Ishikawa (cell line): ENCODE data around the gene ROS1.

ENCODE experiments used
- CEBPB ChIP-seq: IDR thresholded peaks from 2 replicates; pipeline ENCODE4 v1.6.1; 2012
- CREB1 ChIP-seq: IDR thresholded peaks from 2 replicates; pipeline ENCODE4 v1.6.1; 2012; ENCODE audit warnings: low read depth
- EGR1 ChIP-seq: IDR thresholded peaks from 2 replicates; pipeline ENCODE4 v1.6.1; 2012
- EP300 ChIP-seq: IDR thresholded peaks from 2 replicates; pipeline ENCODE4 v1.6.1; 2012; ENCODE audit warnings: borderline replicate concordance
- FOXM1 ChIP-seq: IDR thresholded peaks from 2 replicates; pipeline ENCODE4 v1.6.1; 2012; ENCODE audit warnings: low read depth, borderline replicate concordance
- MAX ChIP-seq: IDR thresholded peaks from 2 replicates; pipeline ENCODE4 v1.6.1; 2012
- NFIC ChIP-seq: IDR thresholded peaks from 2 replicates; pipeline ENCODE4 v1.6.1; 2012
- RAD21 ChIP-seq: IDR thresholded peaks from 2 replicates; pipeline ENCODE4 v1.6.1; 2012; ENCODE audit warnings: low read depth
- TAF1 ChIP-seq: IDR thresholded peaks from 2 replicates; pipeline ENCODE4 v1.6.1; 2012; ENCODE audit warnings: low read depth, mild to moderate bottlenecking
- TCF12 ChIP-seq: IDR thresholded peaks from 2 replicates; pipeline ENCODE4 v1.6.1; 2012; ENCODE audit warnings: low read depth
- TEAD4 ChIP-seq: IDR thresholded peaks from 2 replicates; pipeline ENCODE4 v1.6.1; 2012
- USF1 ChIP-seq: IDR thresholded peaks from 2 replicates; pipeline ENCODE4 v1.6.1; 2012
- YY1 ChIP-seq: IDR thresholded peaks from 2 replicates; pipeline ENCODE4 v1.6.1; 2012; ENCODE audit warnings: low read depth
- ZBTB7A ChIP-seq: IDR thresholded peaks from 2 replicates; pipeline ENCODE4 v1.6.1; 2012; ENCODE audit warnings: low read depth
- TF ChIP-seq, protein P1 (sequence below): IDR thresholded peaks from 2 replicates; pipeline ENCODE4 v1.6.1; 2012; ENCODE audit warnings: low read depth, mild to moderate bottlenecking

ROS1 gene

GRCh38 chr6:117451671-117452070 is 25.9 kb upstream of the ROS1 start:
- TF ChIP-seq MAX (no peak), CEBPB (no peak), TEAD4 (no peak), FOXM1 (no peak), YY1 (no peak), RAD21 (no peak), EP300 (no peak)
- TF ChIP-seq, protein P1, sequence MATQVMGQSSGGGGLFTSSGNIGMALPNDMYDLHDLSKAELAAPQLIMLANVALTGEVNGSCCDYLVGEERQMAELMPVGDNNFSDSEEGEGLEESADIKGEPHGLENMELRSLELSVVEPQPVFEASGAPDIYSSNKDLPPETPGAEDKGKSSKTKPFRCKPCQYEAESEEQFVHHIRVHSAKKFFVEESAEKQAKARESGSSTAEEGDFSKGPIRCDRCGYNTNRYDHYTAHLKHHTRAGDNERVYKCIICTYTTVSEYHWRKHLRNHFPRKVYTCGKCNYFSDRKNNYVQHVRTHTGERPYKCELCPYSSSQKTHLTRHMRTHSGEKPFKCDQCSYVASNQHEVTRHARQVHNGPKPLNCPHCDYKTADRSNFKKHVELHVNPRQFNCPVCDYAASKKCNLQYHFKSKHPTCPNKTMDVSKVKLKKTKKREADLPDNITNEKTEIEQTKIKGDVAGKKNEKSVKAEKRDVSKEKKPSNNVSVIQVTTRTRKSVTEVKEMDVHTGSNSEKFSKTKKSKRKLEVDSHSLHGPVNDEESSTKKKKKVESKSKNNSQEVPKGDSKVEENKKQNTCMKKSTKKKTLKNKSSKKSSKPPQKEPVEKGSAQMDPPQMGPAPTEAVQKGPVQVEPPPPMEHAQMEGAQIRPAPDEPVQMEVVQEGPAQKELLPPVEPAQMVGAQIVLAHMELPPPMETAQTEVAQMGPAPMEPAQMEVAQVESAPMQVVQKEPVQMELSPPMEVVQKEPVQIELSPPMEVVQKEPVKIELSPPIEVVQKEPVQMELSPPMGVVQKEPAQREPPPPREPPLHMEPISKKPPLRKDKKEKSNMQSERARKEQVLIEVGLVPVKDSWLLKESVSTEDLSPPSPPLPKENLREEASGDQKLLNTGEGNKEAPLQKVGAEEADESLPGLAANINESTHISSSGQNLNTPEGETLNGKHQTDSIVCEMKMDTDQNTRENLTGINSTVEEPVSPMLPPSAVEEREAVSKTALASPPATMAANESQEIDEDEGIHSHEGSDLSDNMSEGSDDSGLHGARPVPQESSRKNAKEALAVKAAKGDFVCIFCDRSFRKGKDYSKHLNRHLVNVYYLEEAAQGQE = no peak

DNA sequence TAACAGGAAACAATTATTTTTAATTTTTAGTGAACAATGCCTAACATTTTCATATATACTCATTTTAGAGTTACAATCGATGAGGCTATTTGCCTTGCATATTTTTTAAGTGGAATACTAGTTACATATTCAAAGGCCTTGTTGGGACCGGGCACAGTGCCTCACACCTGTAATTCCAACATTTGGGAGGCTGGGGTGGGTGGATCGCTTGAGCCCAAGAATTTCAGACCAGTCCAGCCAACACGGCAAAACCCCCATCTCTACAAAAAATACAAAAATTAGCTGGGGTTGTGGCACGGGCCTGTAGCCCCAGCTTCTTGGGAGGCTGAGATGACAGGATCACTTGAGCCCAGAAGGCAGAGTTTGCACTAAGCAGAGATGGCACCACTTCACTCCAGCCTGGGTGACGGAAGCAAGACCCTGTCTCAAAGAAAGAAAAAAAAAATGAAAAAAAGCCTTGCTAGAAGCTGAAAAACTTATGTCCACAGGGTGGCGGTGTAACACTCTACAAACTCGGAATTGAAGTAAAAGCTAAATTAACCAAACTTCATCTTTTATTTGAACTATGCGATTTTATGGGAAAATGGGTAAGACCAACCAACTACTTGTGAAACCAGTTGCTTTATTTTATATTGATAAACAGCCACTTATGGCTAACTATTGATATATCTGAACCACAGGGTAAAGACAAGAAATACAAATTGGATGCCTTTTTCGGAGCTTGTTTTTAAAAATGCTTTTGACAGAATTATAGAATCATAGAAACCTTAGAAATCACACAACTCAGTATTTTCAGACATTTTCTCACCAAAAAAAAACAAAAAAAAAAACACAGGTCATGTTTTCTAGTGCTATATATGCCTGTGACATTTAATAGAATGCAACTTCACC is 24.1 kb upstream of the ROS1 start:
- TF ChIP-seq ZBTB7A = no peak
- TF ChIP-seq RAD21 = peak; percentile 85

- TF ChIP-seq NFIC = peak; percentile 58; the same call in 1 of the 2 replicates
- no peak for TF ChIP-seq MAX
- TF ChIP-seq FOXM1 = peak; percentile 12; the same call in 1 of the 2 replicates
- TF ChIP-seq EGR1 = no peak
- TF ChIP-seq CEBPB = peak; percentile 85
- TF ChIP-seq TEAD4 = peak; percentile 32; the same call in 1 of the 2 replicates
- peak; percentile 58; the same call in 1 of the 2 replicates for TF ChIP-seq EP300
- 0 out of 2 replicates have a peak, but pooled peaks have one; percentile 27 for TF ChIP-seq TCF12
Observed at GRCh38 chr6:117448732-117449485, 23.2 kb upstream of the ROS1 start.

GRCh38 chr6:117448011-117448410 is 22.3 kb upstream of the ROS1 start:
- TF ChIP-seq USF1 = no peak
- TF ChIP-seq MAX = no peak
- TF ChIP-seq EP300 = no peak
- no peak for TF ChIP-seq TCF12

DNA sequence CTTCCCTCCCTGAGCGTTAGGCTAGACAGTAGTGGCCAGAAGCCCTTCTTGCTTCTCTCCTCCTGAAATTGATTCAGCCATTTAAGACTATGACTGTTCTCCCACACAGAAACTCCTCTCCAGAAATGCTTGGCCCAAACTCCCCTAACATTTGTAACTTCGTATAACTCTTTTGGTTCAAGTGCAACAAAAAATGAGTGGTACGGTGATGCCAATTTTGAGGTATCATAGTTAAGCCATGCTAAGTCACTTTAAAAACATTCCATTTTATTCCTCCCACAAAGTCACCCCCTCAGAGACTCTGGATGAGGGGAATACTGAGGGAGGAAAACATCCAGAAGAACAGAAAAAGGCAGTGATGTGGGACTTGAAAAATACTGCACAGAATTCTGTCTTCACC is 21.1 kb upstream of the ROS1 start:
- TF ChIP-seq RAD21 (no peak), YY1 (no peak), CREB1 (no peak), EP300 (no peak), NFIC (no peak)

GRCh38 chr6:117444600-117444999 is 18.9 kb upstream of the ROS1 start:
- TF ChIP-seq, protein P1 = no peak
- no peak for TF ChIP-seq EGR1
- no peak for TF ChIP-seq FOXM1
- TF ChIP-seq EP300 = no peak
- no peak for TF ChIP-seq TAF1
- TF ChIP-seq MAX = no peak
- TF ChIP-seq CREB1 = no peak
- TF ChIP-seq ZBTB7A = no peak
